ENCODE data around the gene OAT.

Gene OAT

DNA sequence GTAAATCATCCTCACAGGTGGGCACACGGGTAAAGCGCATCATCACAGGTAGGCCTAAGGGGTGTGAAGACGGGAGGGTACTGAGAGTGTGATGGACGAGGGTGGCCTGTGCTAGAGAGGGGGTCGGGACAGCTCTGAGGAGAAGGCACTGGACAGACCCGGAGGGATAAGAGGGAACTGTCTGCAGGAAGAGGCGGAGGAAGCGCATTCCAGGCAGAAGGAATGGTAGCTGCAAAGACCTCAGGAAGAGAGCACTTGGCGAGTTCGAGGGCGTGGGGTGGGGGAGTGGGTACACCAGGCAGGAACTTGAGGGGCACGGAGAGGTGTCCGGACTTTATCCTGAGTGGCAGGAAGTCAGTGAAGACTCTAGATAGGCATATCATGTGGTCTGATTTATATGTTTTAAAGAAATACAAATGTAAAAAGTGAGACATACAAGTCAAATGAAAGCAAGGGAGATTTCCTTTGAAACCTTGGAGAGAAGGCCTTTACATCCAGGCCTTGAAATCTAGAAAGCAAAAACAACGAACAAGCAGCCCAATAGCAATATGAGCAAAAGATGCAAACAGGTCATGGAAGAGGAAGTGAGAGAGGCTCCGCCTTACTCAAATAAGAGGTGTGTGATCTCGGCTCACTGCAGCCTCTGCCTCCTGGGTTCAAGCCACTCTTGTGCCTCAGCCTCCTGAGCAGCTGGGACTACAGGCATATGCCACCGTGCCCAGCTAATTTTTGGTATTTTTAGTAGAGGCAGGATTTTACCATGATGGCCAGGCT, 46.5 kb upstream of the OAT start:
- Histone ChIP-seq H3K4me1 (ENCODE audit: insufficient read depth, low read length, poor library complexity, severe bottlenecking) (peaks cover 23% of the 10 kb centered on the region), H3K27me3 (ENCODE audit: insufficient read depth, low read length, poor library complexity, severe bottlenecking) (no peaks in the 10 kb centered on the region), H3K79me2 (ENCODE audit: insufficient read depth, low read length) (peaks cover 6% of the 10 kb centered on the region; the same call in 1 of the 2 replicates), H3K9me2 (replicated peaks; ENCODE audit: low read depth, low read length) (no peaks in the 10 kb centered on the region), H4K20me1 (ENCODE audit: insufficient read depth, low read length, poor library complexity, severe bottlenecking) (no peaks in the 10 kb centered on the region), H3K4me2 (ENCODE audit: low read depth, low read length, poor library complexity, severe bottlenecking) (no peak overlapping the region), H3K9me3 (ENCODE audit: insufficient read depth, low read depth, low read length) (no peaks in the 10 kb centered on the region), H2AFZ (ENCODE audit: low read length) (no peak overlapping the region), H3K9ac (ENCODE audit: low read depth, low read length, poor library complexity, severe bottlenecking) (no peak overlapping the region), H3K36me3 (ENCODE audit: insufficient read depth, low read length) (no peaks in the 10 kb centered on the region), H3F3A (ENCODE audit: low read depth) (no peaks in the 10 kb centered on the region), H3K4me3 (ENCODE audit: low read length, poor library complexity, severe bottlenecking) (no peak overlapping the region)
- TF ChIP-seq, protein P1, sequence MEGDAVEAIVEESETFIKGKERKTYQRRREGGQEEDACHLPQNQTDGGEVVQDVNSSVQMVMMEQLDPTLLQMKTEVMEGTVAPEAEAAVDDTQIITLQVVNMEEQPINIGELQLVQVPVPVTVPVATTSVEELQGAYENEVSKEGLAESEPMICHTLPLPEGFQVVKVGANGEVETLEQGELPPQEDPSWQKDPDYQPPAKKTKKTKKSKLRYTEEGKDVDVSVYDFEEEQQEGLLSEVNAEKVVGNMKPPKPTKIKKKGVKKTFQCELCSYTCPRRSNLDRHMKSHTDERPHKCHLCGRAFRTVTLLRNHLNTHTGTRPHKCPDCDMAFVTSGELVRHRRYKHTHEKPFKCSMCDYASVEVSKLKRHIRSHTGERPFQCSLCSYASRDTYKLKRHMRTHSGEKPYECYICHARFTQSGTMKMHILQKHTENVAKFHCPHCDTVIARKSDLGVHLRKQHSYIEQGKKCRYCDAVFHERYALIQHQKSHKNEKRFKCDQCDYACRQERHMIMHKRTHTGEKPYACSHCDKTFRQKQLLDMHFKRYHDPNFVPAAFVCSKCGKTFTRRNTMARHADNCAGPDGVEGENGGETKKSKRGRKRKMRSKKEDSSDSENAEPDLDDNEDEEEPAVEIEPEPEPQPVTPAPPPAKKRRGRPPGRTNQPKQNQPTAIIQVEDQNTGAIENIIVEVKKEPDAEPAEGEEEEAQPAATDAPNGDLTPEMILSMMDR (conservative IDR thresholded peaks at IDR 0.05; ENCODE audit: low read length): no peak

DNA sequence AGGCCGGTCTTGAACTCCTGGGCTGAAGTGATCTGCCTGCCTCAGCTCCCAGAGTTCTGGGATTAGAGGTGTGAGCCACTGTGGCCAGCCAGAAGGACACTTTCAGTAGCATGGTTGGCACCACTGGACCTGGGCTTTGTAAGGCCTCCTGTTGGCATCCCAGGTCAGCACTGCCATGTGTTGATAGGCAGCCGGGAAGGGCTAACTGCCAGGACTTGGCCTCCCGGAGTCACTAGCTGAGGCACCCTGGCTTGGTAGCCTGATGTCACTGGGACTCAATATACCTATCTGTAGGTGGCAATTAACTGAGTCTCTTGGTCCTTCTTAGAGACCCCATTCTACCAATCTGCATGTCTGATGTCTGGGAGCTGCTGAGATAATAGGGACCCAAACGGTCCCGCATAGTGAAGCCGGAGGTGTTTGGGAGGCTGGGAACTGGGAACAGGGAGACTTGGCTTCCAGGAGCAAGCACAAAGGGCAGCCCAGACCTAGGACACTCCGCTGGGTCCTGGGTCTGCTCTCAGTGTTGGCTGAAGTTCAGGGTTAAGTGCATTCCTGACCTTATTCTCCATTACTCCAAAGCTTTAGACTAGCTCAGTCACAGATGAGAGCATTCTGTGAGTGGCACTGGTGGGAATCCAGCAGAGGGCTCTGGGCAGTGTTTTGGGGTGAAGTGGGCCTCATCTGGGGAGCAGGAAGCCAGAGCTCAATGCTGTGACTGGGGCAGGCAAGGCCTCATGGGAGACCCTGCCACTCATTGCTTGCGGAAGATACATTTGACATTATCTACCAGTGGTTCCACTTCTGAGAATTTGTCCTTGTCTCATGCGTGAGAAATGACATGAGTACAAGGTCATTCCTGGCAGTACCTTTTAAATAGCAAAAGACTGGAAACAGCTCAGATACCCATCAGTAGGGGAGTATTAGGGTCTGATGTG, 45.6 kb upstream of the OAT start:
- Histone ChIP-seq H3K27me3 (ENCODE audit: insufficient read depth, low read length, poor library complexity, severe bottlenecking) (no peaks in the 10 kb centered on the region), H3K9me2 (replicated peaks; ENCODE audit: low read depth, low read length) (no peaks in the 10 kb centered on the region), H3F3A (ENCODE audit: low read depth) (no peaks in the 10 kb centered on the region), H3K9me3 (ENCODE audit: insufficient read depth, low read depth, low read length) (no peaks in the 10 kb centered on the region), H3K36me3 (ENCODE audit: insufficient read depth, low read length) (no peaks in the 10 kb centered on the region), H3K4me1 (ENCODE audit: insufficient read depth, low read length, poor library complexity, severe bottlenecking) (peaks cover 23% of the 10 kb centered on the region), H3K9ac (ENCODE audit: low read depth, low read length, poor library complexity, severe bottlenecking) (no peak overlapping the region), H3K79me2 (ENCODE audit: insufficient read depth, low read length) (peaks cover 6% of the 10 kb centered on the region; the same call in 1 of the 2 replicates), H2AFZ (ENCODE audit: low read length) (no peak overlapping the region), H4K20me1 (ENCODE audit: insufficient read depth, low read length, poor library complexity, severe bottlenecking) (no peaks in the 10 kb centered on the region), H3K4me3 (ENCODE audit: low read length, poor library complexity, severe bottlenecking) (no peak overlapping the region), H3K4me2 (ENCODE audit: low read depth, low read length, poor library complexity, severe bottlenecking) (peak overlapping the region; percentile 9)
- TF ChIP-seq EZH2phosphoT487 (IDR thresholded peaks at IDR 0.05; ENCODE audit: borderline replicate concordance): no peak
- TF ChIP-seq, protein P1 (conservative IDR thresholded peaks at IDR 0.05; ENCODE audit: low read length): no peak

DNA sequence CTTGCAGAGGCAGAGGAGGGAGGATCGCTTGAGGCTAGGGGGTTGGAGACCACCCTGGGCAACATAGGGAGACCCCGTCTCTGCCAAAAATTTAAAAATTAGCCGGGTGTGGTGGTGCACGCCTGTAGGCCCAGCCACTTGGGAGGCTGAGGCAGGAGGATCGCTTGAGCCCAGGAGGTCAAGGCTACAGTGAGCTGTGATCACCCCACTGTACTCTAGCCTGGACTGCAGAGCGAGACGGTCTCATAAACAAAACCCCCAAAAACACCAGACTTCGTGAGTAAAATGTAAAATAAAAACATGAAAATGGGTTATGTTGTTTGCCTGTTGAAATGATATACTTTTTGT, 43.6 kb upstream of the OAT start:
- TF ChIP-seq, protein P1 (conservative IDR thresholded peaks at IDR 0.05; ENCODE audit: low read length): no peak
- TF ChIP-seq EZH2phosphoT487 (IDR thresholded peaks at IDR 0.05; ENCODE audit: borderline replicate concordance): no peak
- Histone ChIP-seq H3K9me2 (replicated peaks; ENCODE audit: low read depth, low read length) (no peaks in the 10 kb centered on the region), H3K4me1 (ENCODE audit: insufficient read depth, low read length, poor library complexity, severe bottlenecking) (peaks cover 23% of the 10 kb centered on the region), H4K20me1 (ENCODE audit: insufficient read depth, low read length, poor library complexity, severe bottlenecking) (no peaks in the 10 kb centered on the region), H3K9me3 (ENCODE audit: insufficient read depth, low read depth, low read length) (no peaks in the 10 kb centered on the region), H3F3A (ENCODE audit: low read depth) (no peaks in the 10 kb centered on the region), H3K4me2 (ENCODE audit: low read depth, low read length, poor library complexity, severe bottlenecking) (peak overlapping the region; percentile 88), H3K79me2 (ENCODE audit: insufficient read depth, low read length) (peaks cover 6% of the 10 kb centered on the region; the same call in 1 of the 2 replicates), H3K9ac (ENCODE audit: low read depth, low read length, poor library complexity, severe bottlenecking) (peak overlapping the region; percentile 68), H2AFZ (ENCODE audit: low read length) (peak overlapping the region; percentile 99), H3K36me3 (ENCODE audit: insufficient read depth, low read length) (no peaks in the 10 kb centered on the region), H3K27me3 (ENCODE audit: insufficient read depth, low read length, poor library complexity, severe bottlenecking) (no peaks in the 10 kb centered on the region), H3K4me3 (ENCODE audit: low read length, poor library complexity, severe bottlenecking) (peak overlapping the region; percentile 88)

All from Loucy (cell line).